ENCODE data around the gene MAP3K14. TPM values are rescaled to one million over a fixed set of nuclear protein-coding genes. Genes with fewer than 3 reads are reported as not detected.

MAP3K14 gene
- total RNA-seq, 1 donor from 2014 or later: 9.9 TPM

- DNase-seq (ENCODE audit: low read depth): peak; percentile 67
These were observed 81.2 kb downstream of the MAP3K14 start for GRCh38 chr17:45235416-45236281.

GRCh38 chr17:45234641-45235415 lies 82.0 kb downstream of the MAP3K14 start:
- no peak for DNase-seq (ENCODE audit: low read depth)

GRCh38 chr17:45233423-45233924 lies 83.3 kb downstream of the MAP3K14 start:
- DNase-seq (ENCODE audit: low read depth): no peak

DNA sequence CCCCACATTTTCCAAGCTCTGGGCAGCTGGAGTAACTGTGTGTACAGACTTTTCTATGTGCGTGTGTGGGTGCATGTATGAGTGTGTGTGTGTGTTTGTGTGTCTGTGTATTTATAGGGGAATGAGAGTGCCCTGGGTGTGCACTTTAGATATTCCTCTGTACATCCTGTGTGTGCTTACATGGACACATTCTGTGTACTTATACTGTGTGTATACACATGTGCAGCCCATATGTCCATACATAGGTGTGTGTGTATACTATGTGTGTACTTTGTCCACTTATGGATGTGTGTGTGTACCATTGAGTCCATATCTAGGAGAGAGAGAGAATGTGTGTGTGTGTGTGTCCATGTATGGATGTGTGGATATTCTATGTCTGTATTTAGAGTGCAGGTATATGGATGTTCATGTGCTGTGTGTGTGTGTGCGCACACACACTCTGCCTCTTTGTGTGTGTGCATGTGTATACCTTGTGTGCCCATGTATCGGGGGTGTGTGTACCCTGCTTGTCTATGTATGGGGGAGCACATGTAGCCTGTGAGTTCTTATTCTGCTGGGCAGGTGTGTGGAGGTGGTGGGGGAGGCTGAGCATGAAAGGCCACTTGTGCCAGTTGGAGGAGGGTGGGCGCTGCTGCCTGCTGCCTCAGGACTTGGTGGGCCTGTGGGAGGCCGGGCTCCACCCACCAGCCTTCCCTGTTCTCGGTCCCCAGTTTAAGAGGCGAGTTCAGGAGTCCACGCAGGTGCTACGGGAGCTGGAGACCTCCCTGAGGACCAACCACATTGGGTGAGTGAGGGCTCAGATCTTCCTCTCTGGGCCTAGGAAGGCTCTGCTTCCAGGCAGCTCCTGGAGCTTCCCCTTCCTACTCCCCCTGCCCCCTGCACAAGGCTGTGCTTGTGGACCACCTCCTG lies 84.1 kb downstream of the MAP3K14 start:
- no peak for DNase-seq (ENCODE audit: low read depth)

DNA sequence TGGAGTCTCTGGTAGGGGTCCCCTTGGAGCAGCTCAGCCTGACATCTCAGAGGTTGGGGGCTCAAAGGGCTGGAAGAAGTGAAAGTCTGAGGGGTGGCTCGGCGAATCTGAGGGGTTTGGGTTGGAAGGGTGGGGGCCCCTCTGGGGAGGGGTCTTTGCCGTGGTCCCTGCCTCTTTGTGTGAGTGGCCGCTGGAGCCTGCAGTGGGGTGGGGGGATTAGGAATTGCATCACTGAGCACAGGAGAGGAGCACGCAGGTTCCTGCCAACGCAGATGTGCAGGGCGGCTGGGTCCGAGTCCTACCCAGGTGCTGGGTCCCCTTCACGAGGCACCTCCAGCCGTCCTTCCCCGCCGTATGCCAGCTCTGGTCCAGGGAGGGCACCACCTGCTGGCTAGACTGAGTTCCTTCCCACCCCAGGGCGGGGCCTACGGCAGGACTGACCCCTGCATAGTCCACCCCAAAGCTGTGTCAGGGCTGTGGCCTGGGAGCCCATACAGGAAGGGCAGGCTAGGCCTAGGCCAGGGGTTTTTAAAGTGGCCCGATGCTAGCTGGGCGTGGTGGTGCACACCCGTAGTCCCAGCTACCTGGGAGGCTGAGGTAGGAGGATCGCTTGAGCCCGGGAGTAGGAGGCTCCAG lies 85.2 kb downstream of the MAP3K14 start:
- no peak for DNase-seq (ENCODE audit: low read depth)

- DNase-seq (ENCODE audit: low read depth): no peak
These were observed 85.9 kb downstream of the MAP3K14 start for GRCh38 chr17:45230787-45231480.

GRCh38 chr17:45230410-45230786 lies 86.4 kb downstream of the MAP3K14 start:
- DNase-seq (ENCODE audit: low read depth): no peak

- no peak for DNase-seq (ENCODE audit: low read depth)
These were observed 87.0 kb downstream of the MAP3K14 start for GRCh38 chr17:45229681-45230409.

DNA sequence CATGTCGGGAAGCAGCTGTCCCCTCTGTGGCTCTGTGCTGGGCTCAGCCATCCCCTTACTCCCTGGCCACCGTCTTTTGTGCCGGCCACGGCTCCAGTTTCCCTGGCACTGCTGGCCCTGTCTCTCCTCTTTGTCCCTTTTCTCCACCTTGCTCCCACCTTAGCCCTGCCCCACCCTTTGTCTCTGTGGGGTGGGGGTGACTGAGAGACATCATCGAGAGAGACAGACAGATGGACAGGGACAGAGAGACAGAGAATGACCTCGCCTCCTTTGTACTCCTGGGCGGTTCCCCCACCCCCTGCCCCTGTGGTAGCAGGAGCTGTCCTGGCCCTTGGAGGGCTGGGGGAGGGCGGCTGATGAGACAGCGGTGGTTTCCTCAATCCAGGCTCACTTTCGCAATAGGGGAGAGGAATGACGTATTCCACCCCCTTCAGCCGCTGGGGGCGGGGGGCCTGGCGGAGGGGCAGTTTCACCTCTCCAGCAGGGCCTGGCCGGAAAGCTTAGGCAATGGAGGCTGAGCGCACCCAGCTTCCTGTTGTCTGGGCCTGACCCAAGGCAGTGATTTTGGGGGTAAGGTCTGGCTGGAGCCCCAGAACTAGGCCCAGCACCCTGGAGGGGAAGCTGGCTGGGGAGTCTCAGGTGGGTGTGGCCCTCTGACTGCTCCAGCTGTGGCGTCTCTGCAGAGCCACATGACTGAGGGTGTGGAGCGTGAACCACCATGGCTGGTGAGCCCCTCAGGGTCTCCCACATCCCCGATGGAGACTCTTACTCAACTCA lies 87.9 kb downstream of the MAP3K14 start:
- DNase-seq (ENCODE audit: low read depth): peak; percentile 71

DNA sequence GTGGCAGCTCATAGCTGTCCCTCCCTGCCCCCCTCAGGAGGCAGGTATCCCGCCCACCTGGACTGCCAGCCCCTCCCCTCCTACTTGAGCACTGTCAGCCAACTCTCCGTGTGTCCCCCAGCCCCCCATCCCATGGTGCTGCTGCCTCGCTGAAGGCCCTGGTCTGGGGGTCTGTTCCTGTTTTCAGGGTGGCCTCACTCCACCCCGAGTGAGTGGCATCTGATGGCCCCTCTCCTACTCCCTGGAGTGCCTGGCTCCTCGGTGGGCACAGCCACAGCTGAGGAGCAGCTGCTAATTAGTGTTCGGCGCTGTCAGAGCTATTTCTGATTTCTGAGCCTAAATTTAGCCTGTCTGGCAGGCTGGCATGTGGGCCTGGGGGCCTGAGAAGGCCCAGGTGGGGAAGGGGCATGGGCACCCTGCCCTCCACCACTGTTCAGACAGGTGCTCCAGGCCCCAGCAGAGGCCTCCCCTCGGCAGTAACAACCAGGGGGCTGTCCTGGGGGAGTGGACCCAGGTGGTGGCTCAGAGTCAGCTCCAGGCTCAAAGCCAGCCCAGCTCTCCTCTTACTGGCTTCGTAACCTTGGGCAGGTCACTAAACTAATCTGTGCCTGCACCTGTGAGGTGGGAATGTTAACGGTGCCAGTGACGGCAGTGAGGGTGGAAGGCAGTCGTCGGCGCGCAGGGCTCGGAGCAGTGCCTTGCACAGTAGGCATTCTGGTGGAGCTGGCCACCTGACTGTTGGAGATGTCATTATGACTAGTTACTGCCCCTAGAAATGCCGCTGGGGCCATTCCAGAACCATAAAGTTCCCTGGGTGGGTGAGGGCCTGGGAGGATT lies 88.7 kb downstream of the MAP3K14 start:
- no peak for DNase-seq (ENCODE audit: low read depth)

GRCh38 chr17:45227101-45227925 lies 89.5 kb downstream of the MAP3K14 start:
- DNase-seq (ENCODE audit: low read depth): no peak

GRCh38 chr17:45226576-45226975 lies 90.2 kb downstream of the MAP3K14 start:
- no peak for DNase-seq (ENCODE audit: low read depth)

GRCh38 chr17:45225964-45226530 lies 90.8 kb downstream of the MAP3K14 start:
- peak; percentile 15 for DNase-seq (ENCODE audit: low read depth)

- peak; percentile 67 for DNase-seq (ENCODE audit: low read depth)
These were observed 91.6 kb downstream of the MAP3K14 start for GRCh38 chr17:45225051-45225700.

DNA sequence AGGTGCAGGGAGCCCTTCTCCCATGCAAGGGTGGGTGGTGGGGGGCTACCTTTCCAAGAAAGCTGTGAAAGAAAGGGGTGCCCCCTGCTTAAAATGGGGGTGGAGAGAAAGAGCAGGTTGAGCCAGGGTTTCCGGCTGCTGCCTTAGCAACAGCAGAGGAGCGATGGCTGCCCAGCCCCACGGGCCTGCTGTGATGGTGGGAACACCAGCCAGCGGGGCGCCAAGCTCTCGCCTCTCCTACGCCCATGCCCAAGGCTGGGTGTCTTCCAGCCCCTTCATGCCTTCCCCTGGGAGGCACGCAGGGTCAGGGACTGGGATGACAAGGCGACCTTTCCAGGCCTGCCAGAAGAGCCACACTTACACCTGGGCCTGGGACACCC lies 92.2 kb downstream of the MAP3K14 start:
- DNase-seq (ENCODE audit: low read depth): no peak

Data from renal cortical epithelial cell (primary cell).